HEK293 (cell line): ENCODE measurements around the gene BTBD9.

Experiments used
- CTCF ChIA-PET: fragments of 350-600 bp; formaldehyde crosslinking; extraction: SDS; loops from one replicate; lab custom pipeline; 2021; ENCODE audit warnings: antibody characterized with exemption; lab: Yijun Ruan, JAX
- POLR2A ChIA-PET: fragments of 300-600 bp; formaldehyde crosslinking; extraction: SDS; loops from one replicate; lab custom pipeline; 2020; ENCODE audit warnings: antibody characterized with exemption, inconsistent platforms; lab: Yijun Ruan, JAX
- H3K27ac ChIP-seq: fragments of 200-500 bp; sonication (Bioruptor generic); 2 replicates; pipeline ENCODE4 v1.5.1; 2014; ENCODE audit warnings: low read depth, low read length, control low read depth, inconsistent platforms; ENCODE audit errors: extremely low read depth
- H3K36me3 ChIP-seq, 2 experiments: fragments of 200-500 bp in 1 of 2; sonication (Bioruptor generic) in 1 of 2; 1 replicate in 1 of 2; 2 replicates in 1 of 2; pipeline ENCODE4 v1.5.1; 2014 to 2017; ENCODE audit warnings: inconsistent platforms in 2 of 2, low read length in 2 of 2; ENCODE audit not compliant: control insufficient read depth in 2 of 2, insufficient read depth in 1 of 2
- H3K4me1 ChIP-seq: fragments of 200-500 bp; sonication (Bioruptor generic); 2 replicates; pipeline ENCODE4 v1.5.1; 2014; ENCODE audit warnings: mild to moderate bottlenecking, low read length, inconsistent platforms; ENCODE audit not compliant: control insufficient read depth, insufficient read depth
- H3K4me3 ChIP-seq: 2 replicates; pipeline ENCODE4 v1.5.1; 2011; ENCODE audit warnings: low read depth, mild to moderate bottlenecking, control low read depth, low read length, moderate library complexity
- H3K9me3 ChIP-seq: fragments of 200-500 bp; sonication (Bioruptor generic); 2 replicates; pipeline ENCODE4 v1.5.1; 2014; ENCODE audit warnings: low read depth, low read length, inconsistent platforms; ENCODE audit not compliant: control insufficient read depth, insufficient read depth
- FEZF1 ChIP-seq: fragments of 450-650 bp; formaldehyde crosslinking; IDR thresholded peaks from 2 replicates; pipeline ENCODE4 v1.5.1; 2016; ENCODE audit warnings: missing biosample characterization, missing genetic modification characterization
- TRIM28 ChIP-seq: IDR thresholded peaks from 2 replicates; pipeline ENCODE4 v1.6.1; 2011; ENCODE audit warnings: low read length, control low read depth, borderline replicate concordance
- ZFP37 ChIP-seq: fragments of 450-650 bp; formaldehyde crosslinking; IDR thresholded peaks from 2 replicates; pipeline ENCODE4 v1.5.1; 2016; ENCODE audit warnings: missing biosample characterization, missing genetic modification characterization
- ZIC2 ChIP-seq: fragments of 450-650 bp; formaldehyde crosslinking; IDR thresholded peaks from 2 replicates; pipeline ENCODE4 v1.5.1; 2016; ENCODE audit warnings: missing biosample characterization, missing genetic modification characterization
- ZNF175 ChIP-seq: fragments of 450-650 bp; formaldehyde crosslinking; IDR thresholded peaks from 2 replicates; pipeline ENCODE4 v1.5.1; 2016; ENCODE audit warnings: missing biosample characterization, missing genetic modification characterization
- ZNF214 ChIP-seq: fragments of 450-650 bp; formaldehyde crosslinking; IDR thresholded peaks from 2 replicates; pipeline ENCODE4 v1.5.1; 2017; ENCODE audit warnings: missing biosample characterization, mild to moderate bottlenecking, missing genetic modification characterization, borderline replicate concordance
- ZNF24 ChIP-seq: fragments of 450-650 bp; formaldehyde crosslinking; IDR thresholded peaks from 2 replicates; pipeline ENCODE4 v1.5.1; 2016; ENCODE audit warnings: missing biosample characterization, missing genetic modification characterization
- ZNF366 ChIP-seq: fragments of 450-650 bp; formaldehyde crosslinking; conservative IDR thresholded peaks from 2 replicates; pipeline ENCODE4 v1.5.1; 2016; ENCODE audit warnings: missing biosample characterization, missing genetic modification characterization
- ZNF391 ChIP-seq: fragments of 450-650 bp; formaldehyde crosslinking; IDR thresholded peaks from 2 replicates; pipeline ENCODE4 v1.5.1; 2016; ENCODE audit warnings: low read depth, missing biosample characterization, missing genetic modification characterization, borderline replicate concordance
- ZNF544 ChIP-seq: fragments of 450-650 bp; formaldehyde crosslinking; IDR thresholded peaks from 2 replicates; pipeline ENCODE4 v1.5.0; 2017; ENCODE audit warnings: missing biosample characterization, missing genetic modification characterization
- ZNF549 ChIP-seq: fragments of 450-650 bp; IDR thresholded peaks from 2 replicates; pipeline ENCODE4 v1.5.1; 2018; ENCODE audit warnings: missing biosample characterization, missing genetic modification characterization, mild to moderate bottlenecking, inconsistent platforms, moderate library complexity
- ZNF600 ChIP-seq: fragments of 450-650 bp; formaldehyde crosslinking; IDR thresholded peaks from 2 replicates; pipeline ENCODE4 v1.5.1; 2016; ENCODE audit warnings: missing biosample characterization, missing genetic modification characterization
- ZNF629 ChIP-seq: fragments of 450-650 bp; formaldehyde crosslinking; IDR thresholded peaks from 2 replicates; pipeline ENCODE4 v1.5.1; 2017; ENCODE audit warnings: missing biosample characterization, missing genetic modification characterization
- ZNF660 ChIP-seq: fragments of 450-650 bp; IDR thresholded peaks from 2 replicates; pipeline ENCODE4 v1.5.1; 2018; ENCODE audit warnings: missing biosample characterization, mild to moderate bottlenecking, missing genetic modification characterization
- ZNF785 ChIP-seq: fragments of 450-650 bp; formaldehyde crosslinking; IDR thresholded peaks from 2 replicates; pipeline ENCODE4 v1.5.1; 2016; ENCODE audit warnings: missing biosample characterization, missing genetic modification characterization
- TF ChIP-seq, protein P1 (sequence below): fragments of 450-650 bp; formaldehyde crosslinking; IDR thresholded peaks from 2 replicates; pipeline ENCODE4 v1.5.1; 2016; ENCODE audit warnings: missing biosample characterization, missing genetic modification characterization
- TF ChIP-seq, protein P2 (sequence below): fragments of 450-650 bp; formaldehyde crosslinking; IDR thresholded peaks from 2 replicates; pipeline ENCODE4 v1.5.1; 2017; ENCODE audit warnings: missing biosample characterization, missing genetic modification characterization
- TF ChIP-seq, protein P3 (sequence below): fragments of 450-650 bp; formaldehyde crosslinking; IDR thresholded peaks from 2 replicates; pipeline ENCODE4 v1.5.1; 2016; ENCODE audit warnings: missing biosample characterization, missing genetic modification characterization
- TF ChIP-seq, protein P4 (sequence below): fragments of 450-650 bp; formaldehyde crosslinking; IDR thresholded peaks from 2 replicates; pipeline ENCODE4 v1.5.1; 2016; ENCODE audit warnings: missing biosample characterization, missing genetic modification characterization
- TF ChIP-seq, protein P5 (sequence below): fragments of 450-650 bp; formaldehyde crosslinking; IDR thresholded peaks from 2 replicates; pipeline ENCODE4 v1.5.1; 2017; ENCODE audit warnings: missing biosample characterization, missing genetic modification characterization

BTBD9 gene

DNA sequence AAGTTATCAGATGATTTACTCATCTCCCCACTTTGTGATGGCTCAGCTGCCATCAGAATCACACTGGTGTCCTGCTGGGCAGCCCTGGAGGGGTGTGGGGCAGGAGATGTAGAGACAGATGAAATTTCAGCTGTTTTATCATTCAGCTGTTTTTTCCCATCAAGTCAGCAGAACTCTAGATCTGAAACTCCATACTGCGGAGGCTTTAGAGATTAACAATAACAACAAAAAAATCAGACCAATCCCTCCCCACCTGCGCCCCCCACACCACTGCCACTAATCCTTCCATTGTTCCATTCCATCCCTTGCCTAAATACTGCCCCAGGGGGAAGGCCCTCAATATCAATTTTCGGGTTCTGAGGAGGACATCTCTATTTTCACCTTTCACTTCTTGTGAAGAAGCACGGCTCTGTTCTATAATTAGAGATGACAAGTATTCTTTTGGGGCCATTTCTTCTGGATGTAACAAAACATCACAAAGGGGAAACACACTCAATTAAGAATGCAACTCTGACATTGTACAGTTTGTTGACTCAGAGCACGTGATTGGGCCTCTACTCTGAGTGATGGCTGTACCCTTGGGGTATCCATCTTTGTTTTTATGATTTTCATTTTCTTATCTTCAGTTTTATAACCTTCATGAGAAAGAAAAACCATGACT, 423.9 kb downstream of the BTBD9 start:
- Histone ChIP-seq H3K4me1 (peaks cover 18% of the 10 kb centered on the region), H3K9me3 (no peaks in the 10 kb centered on the region), H3K27ac (no peak overlapping the region), H3K4me3 (no peak overlapping the region), H3K36me3 (no peaks in the 10 kb centered on the region)
- POLR2A ChIA-PET: no interaction called here
- CTCF ChIA-PET: no interaction called here
- TF ChIP-seq ZNF214 (tag by site-specific recombination): no peak
- TF ChIP-seq ZNF366 (tag by site-specific recombination): no peak
- TF ChIP-seq, protein P1, sequence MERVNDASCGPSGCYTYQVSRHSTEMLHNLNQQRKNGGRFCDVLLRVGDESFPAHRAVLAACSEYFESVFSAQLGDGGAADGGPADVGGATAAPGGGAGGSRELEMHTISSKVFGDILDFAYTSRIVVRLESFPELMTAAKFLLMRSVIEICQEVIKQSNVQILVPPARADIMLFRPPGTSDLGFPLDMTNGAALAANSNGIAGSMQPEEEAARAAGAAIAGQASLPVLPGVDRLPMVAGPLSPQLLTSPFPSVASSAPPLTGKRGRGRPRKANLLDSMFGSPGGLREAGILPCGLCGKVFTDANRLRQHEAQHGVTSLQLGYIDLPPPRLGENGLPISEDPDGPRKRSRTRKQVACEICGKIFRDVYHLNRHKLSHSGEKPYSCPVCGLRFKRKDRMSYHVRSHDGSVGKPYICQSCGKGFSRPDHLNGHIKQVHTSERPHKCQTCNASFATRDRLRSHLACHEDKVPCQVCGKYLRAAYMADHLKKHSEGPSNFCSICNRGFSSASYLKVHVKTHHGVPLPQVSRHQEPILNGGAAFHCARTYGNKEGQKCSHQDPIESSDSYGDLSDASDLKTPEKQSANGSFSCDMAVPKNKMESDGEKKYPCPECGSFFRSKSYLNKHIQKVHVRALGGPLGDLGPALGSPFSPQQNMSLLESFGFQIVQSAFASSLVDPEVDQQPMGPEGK (tag by site-specific recombination): no peak
- peak; percentile 14; the same call in 1 of the 2 replicates for TF ChIP-seq ZIC2 (tag by site-specific recombination)
- TF ChIP-seq ZNF660: no peak
- no peak for TF ChIP-seq ZFP37
- TF ChIP-seq ZNF175 (tag by site-specific recombination): no peak
- TF ChIP-seq ZNF391 (tag by site-specific recombination): no peak
- no peak for TF ChIP-seq ZNF544 (tag by site-specific recombination)

DNA sequence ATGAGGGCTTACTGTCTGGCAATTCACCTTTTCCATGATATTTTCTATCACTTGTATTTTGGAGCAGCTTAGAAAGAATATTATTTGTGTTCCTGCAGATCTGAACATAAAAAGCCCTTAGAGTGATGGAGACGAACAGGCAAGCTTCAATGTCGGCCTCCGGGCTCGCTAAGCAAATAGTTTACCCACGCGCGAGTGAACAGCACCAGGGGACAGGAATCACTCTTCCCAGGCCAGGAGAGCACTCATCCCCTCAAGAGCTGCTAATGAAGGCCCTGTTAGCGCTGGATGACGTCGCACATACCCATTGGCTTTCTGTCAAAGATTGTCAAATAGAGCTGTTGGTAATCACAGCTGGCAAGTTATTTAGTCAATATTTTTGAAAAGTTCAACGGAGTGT, 424.5 kb downstream of the BTBD9 start:
- Histone ChIP-seq H3K9me3 (no peaks in the 10 kb centered on the region), H3K27ac (no peak overlapping the region), H3K4me3 (no peak overlapping the region), H3K4me1 (peaks cover 18% of the 10 kb centered on the region), H3K36me3 (no peaks in the 10 kb centered on the region)
- ChIA-PET POLR2A (no interaction called here), CTCF (interaction anchor here (0.6 kb wide), 1 partner anchor 627 kb away, joined by 3 read pairs; no protein-coding TSS in a partner anchor)
- TF ChIP-seq TRIM28: peak; percentile 28; the same call in 1 of the 2 replicates
- TF ChIP-seq ZNF600 (tag by site-specific recombination): no peak
- TF ChIP-seq, protein P2, sequence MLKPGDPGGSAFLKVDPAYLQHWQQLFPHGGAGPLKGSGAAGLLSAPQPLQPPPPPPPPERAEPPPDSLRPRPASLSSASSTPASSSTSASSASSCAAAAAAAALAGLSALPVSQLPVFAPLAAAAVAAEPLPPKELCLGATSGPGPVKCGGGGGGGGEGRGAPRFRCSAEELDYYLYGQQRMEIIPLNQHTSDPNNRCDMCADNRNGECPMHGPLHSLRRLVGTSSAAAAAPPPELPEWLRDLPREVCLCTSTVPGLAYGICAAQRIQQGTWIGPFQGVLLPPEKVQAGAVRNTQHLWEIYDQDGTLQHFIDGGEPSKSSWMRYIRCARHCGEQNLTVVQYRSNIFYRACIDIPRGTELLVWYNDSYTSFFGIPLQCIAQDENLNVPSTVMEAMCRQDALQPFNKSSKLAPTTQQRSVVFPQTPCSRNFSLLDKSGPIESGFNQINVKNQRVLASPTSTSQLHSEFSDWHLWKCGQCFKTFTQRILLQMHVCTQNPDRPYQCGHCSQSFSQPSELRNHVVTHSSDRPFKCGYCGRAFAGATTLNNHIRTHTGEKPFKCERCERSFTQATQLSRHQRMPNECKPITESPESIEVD (tag by site-specific recombination): peak; percentile 34; the same call in 1 of the 2 replicates
- 0 out of 2 replicates have a peak, but pooled peaks have one; percentile 10 for TF ChIP-seq ZNF629 (tag by site-specific recombination)
- no peak for TF ChIP-seq ZNF24 (tag by site-specific recombination)

DNA sequence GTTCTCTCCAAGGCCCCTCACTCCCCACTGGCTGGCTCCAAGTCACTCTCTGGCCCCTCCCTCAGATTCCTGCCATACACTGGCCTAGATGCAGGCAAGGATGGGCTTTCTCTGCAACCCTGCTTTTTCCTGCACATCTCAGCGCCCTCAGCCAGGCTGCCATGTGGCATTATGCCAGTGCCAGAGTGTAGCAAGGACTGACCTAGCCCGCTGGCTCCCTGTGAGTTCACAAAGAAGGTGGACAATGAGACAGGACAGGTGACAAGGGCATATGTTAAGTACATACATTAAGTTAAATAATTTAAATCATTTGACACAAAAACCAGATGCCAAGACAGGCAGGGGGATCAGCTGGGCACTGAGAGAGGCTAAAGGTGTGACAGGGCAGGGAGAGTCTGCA, 425.6 kb downstream of the BTBD9 start:
- Histone ChIP-seq H3K4me3 (no peak overlapping the region), H3K27ac (no peak overlapping the region), H3K4me1 (peaks cover 18% of the 10 kb centered on the region), H3K9me3 (no peaks in the 10 kb centered on the region), H3K36me3 (no peaks in the 10 kb centered on the region)
- CTCF ChIA-PET: no interaction called here
- POLR2A ChIA-PET: no interaction called here
- TF ChIP-seq, protein P3, sequence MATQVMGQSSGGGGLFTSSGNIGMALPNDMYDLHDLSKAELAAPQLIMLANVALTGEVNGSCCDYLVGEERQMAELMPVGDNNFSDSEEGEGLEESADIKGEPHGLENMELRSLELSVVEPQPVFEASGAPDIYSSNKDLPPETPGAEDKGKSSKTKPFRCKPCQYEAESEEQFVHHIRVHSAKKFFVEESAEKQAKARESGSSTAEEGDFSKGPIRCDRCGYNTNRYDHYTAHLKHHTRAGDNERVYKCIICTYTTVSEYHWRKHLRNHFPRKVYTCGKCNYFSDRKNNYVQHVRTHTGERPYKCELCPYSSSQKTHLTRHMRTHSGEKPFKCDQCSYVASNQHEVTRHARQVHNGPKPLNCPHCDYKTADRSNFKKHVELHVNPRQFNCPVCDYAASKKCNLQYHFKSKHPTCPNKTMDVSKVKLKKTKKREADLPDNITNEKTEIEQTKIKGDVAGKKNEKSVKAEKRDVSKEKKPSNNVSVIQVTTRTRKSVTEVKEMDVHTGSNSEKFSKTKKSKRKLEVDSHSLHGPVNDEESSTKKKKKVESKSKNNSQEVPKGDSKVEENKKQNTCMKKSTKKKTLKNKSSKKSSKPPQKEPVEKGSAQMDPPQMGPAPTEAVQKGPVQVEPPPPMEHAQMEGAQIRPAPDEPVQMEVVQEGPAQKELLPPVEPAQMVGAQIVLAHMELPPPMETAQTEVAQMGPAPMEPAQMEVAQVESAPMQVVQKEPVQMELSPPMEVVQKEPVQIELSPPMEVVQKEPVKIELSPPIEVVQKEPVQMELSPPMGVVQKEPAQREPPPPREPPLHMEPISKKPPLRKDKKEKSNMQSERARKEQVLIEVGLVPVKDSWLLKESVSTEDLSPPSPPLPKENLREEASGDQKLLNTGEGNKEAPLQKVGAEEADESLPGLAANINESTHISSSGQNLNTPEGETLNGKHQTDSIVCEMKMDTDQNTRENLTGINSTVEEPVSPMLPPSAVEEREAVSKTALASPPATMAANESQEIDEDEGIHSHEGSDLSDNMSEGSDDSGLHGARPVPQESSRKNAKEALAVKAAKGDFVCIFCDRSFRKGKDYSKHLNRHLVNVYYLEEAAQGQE (tag by site-specific recombination): no peak
- TF ChIP-seq ZNF660 (no peak), ZNF785 (tag by site-specific recombination) (no peak), FEZF1 (tag by site-specific recombination) (no peak), ZNF549 (tag by site-specific recombination) (no peak)
- TF ChIP-seq, protein P4, sequence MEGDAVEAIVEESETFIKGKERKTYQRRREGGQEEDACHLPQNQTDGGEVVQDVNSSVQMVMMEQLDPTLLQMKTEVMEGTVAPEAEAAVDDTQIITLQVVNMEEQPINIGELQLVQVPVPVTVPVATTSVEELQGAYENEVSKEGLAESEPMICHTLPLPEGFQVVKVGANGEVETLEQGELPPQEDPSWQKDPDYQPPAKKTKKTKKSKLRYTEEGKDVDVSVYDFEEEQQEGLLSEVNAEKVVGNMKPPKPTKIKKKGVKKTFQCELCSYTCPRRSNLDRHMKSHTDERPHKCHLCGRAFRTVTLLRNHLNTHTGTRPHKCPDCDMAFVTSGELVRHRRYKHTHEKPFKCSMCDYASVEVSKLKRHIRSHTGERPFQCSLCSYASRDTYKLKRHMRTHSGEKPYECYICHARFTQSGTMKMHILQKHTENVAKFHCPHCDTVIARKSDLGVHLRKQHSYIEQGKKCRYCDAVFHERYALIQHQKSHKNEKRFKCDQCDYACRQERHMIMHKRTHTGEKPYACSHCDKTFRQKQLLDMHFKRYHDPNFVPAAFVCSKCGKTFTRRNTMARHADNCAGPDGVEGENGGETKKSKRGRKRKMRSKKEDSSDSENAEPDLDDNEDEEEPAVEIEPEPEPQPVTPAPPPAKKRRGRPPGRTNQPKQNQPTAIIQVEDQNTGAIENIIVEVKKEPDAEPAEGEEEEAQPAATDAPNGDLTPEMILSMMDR (tag by site-specific recombination): no peak
- TF ChIP-seq, protein P5, sequence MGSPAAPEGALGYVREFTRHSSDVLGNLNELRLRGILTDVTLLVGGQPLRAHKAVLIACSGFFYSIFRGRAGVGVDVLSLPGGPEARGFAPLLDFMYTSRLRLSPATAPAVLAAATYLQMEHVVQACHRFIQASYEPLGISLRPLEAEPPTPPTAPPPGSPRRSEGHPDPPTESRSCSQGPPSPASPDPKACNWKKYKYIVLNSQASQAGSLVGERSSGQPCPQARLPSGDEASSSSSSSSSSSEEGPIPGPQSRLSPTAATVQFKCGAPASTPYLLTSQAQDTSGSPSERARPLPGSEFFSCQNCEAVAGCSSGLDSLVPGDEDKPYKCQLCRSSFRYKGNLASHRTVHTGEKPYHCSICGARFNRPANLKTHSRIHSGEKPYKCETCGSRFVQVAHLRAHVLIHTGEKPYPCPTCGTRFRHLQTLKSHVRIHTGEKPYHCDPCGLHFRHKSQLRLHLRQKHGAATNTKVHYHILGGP (tag by site-specific recombination): no peak
